ENCODE results near the gene LRP1B. TPM values are rescaled to one million over a fixed set of nuclear protein-coding genes. Genes with fewer than 3 reads are reported as not detected.

The LRP1B gene
- polyA plus RNA-seq, 1 donor from 2014 or later: 12.7 TPM

DNA sequence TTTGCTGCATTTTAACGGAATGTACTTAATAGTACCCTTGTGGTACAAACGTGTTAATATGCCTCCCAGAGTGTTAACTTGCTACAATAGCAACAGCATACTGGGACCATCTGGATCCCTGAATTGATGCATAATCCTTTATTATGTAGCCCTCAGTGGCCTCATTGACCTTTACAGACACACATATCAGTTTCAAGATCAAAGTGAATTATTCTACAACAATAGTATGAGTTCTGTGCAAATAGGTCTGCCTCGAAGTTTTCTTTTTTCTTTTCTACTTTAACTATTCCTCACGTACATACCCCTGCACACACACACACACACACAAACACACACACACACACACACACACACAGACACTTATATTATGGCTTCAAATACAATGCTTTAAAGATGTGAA, 1622.1 kb downstream of the LRP1B start:
- Histone ChIP-seq H3K36me3 (ENCODE audit: insufficient read depth, low read length) (no peaks in the 10 kb centered on the region), H4K20me1 (ENCODE audit: insufficient read depth) (no peaks in the 10 kb centered on the region), H3F3A (ENCODE audit: insufficient read depth, low read length, poor library complexity, severe bottlenecking) (no peaks in the 10 kb centered on the region), H2AFZ (ENCODE audit: low read depth, low read length) (no peak overlapping the region), H3K27ac (ENCODE audit: low read length) (no peak overlapping the region), H3K9me2 (ENCODE audit: insufficient read depth, low read length) (no peaks in the 10 kb centered on the region), H3K27me3 (ENCODE audit: insufficient read depth, low read depth, low read length) (no peaks in the 10 kb centered on the region), H3K4me2 (ENCODE audit: low read length) (no peak overlapping the region), H3K9ac (ENCODE audit: low read length) (no peak overlapping the region), H3K9me3 (ENCODE audit: low read length) (no peaks in the 10 kb centered on the region), H3K4me3 (ENCODE audit: low read length) (no peak overlapping the region), H3K79me2 (replicated peaks; ENCODE audit: insufficient read depth, low read length) (no peaks in the 10 kb centered on the region)
- TF ChIP-seq POLR2AphosphoS5 (IDR thresholded peaks at IDR 0.05) (no peak), RAD21 (conservative IDR thresholded peaks at IDR 0.05) (no peak), SMC3 (conservative IDR thresholded peaks at IDR 0.05; ENCODE audit: poor library complexity) (no peak), EZH2 (IDR thresholded peaks at IDR 0.05; ENCODE audit: borderline replicate concordance, insufficient read depth, low read length, poor library complexity, severe bottlenecking) (no peak), CTCF (IDR thresholded peaks at IDR 0.05; ENCODE audit: poor library complexity, severe bottlenecking) (no peak), EP300 (conservative IDR thresholded peaks at IDR 0.05; ENCODE audit: poor library complexity, severe bottlenecking) (no peak)

GRCh38 chr2:140506606-140507005, 1624.2 kb downstream of the LRP1B start:
- H3K4me2 ChIP-seq (ENCODE audit: low read length): no peak overlapping the region
- TF ChIP-seq TAF1 (IDR thresholded peaks at IDR 0.05; ENCODE audit: low read depth) (no peak), CTCF (IDR thresholded peaks at IDR 0.05; ENCODE audit: poor library complexity, severe bottlenecking) (no peak), EP300 (conservative IDR thresholded peaks at IDR 0.05; ENCODE audit: poor library complexity, severe bottlenecking) (no peak), RAD21 (conservative IDR thresholded peaks at IDR 0.05) (no peak), SMC3 (conservative IDR thresholded peaks at IDR 0.05; ENCODE audit: poor library complexity) (no peak), REST (IDR thresholded peaks at IDR 0.05; ENCODE audit: borderline replicate concordance) (no peak), POLR2AphosphoS5 (IDR thresholded peaks at IDR 0.05) (no peak), MXI1 (conservative IDR thresholded peaks at IDR 0.05; ENCODE audit: poor library complexity, severe bottlenecking) (no peak), EZH2 (IDR thresholded peaks at IDR 0.05; ENCODE audit: borderline replicate concordance, insufficient read depth, low read length, poor library complexity, severe bottlenecking) (no peak)
- no peaks in the 10 kb centered on the region for H3K27me3 ChIP-seq (ENCODE audit: insufficient read depth, low read depth, low read length)
- H3K9ac ChIP-seq (ENCODE audit: low read length): no peak overlapping the region
- no peaks in the 10 kb centered on the region for H3K9me3 ChIP-seq (ENCODE audit: low read length)
- H3K36me3 ChIP-seq (ENCODE audit: insufficient read depth, low read length): no peaks in the 10 kb centered on the region
- H3K9me2 ChIP-seq (ENCODE audit: insufficient read depth, low read length): no peaks in the 10 kb centered on the region
- no peak overlapping the region for H2AFZ ChIP-seq (ENCODE audit: low read depth, low read length)
- H4K20me1 ChIP-seq (ENCODE audit: insufficient read depth): no peaks in the 10 kb centered on the region
- no peaks in the 10 kb centered on the region for H3K79me2 ChIP-seq (replicated peaks; ENCODE audit: insufficient read depth, low read length)
- no peak overlapping the region for H3K4me3 ChIP-seq (ENCODE audit: low read length)
- H3K27ac ChIP-seq (ENCODE audit: low read length): no peak overlapping the region
- no peaks in the 10 kb centered on the region for H3F3A ChIP-seq (ENCODE audit: insufficient read depth, low read length, poor library complexity, severe bottlenecking)

Data from neural cell (in vitro differentiated cells).